NB4 (cell line): Measurements from ENCODE around the gene LRP1B.

Source experiments
- MYC ChIP-seq: IDR thresholded peaks from 2 replicates; pipeline ENCODE4 v1.6.1; 2011; ENCODE audit warnings: low read depth, low read length
- POLR2A ChIP-seq: IDR thresholded peaks from 2 replicates; pipeline ENCODE4 v1.6.1; 2011; ENCODE audit warnings: mild to moderate bottlenecking; ENCODE audit not compliant: insufficient read length; ENCODE audit errors: extremely low read depth
- TF ChIP-seq, protein P1 (sequence below): IDR thresholded peaks from one replicate; pipeline ENCODE4 v1.5.1; 2012; ENCODE audit warnings: low read depth, low read length

DNA sequence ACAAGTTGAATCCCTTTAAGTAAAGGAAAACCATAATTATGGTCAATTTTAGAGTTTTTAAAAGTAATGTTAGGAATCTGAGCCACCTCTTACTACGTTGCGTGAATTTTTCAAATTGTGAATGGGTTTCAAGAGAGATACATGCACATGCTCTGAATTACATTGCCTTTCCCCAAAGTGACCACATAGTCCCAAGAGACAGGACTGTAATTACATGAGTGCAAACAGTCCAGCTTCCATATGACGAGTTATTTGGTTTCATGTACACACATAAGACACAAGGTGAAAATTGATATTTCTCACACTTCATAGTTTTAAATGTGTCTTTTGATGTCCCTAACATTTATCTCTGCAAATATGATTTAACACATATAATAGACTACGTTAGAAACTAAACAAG lies 850.8 kb downstream of the LRP1B start:
- TF ChIP-seq, protein P1, sequence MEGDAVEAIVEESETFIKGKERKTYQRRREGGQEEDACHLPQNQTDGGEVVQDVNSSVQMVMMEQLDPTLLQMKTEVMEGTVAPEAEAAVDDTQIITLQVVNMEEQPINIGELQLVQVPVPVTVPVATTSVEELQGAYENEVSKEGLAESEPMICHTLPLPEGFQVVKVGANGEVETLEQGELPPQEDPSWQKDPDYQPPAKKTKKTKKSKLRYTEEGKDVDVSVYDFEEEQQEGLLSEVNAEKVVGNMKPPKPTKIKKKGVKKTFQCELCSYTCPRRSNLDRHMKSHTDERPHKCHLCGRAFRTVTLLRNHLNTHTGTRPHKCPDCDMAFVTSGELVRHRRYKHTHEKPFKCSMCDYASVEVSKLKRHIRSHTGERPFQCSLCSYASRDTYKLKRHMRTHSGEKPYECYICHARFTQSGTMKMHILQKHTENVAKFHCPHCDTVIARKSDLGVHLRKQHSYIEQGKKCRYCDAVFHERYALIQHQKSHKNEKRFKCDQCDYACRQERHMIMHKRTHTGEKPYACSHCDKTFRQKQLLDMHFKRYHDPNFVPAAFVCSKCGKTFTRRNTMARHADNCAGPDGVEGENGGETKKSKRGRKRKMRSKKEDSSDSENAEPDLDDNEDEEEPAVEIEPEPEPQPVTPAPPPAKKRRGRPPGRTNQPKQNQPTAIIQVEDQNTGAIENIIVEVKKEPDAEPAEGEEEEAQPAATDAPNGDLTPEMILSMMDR: no peak
- TF ChIP-seq POLR2A (no peak), MYC (0 out of 2 replicates have a peak, but pooled peaks have one; percentile 8)
